Psoas muscle (tissue), 8 donors: Measurements from ENCODE around the gene DYNLRB1. TPM values are rescaled to one million over a fixed set of nuclear protein-coding genes. Genes with fewer than 3 reads are reported as not detected.

Experiments used
- ATAC-seq, 4 donors: fragments of 200-7000 bp; cut with Tn5 transposase; one replicate each; pipeline ENCODE4 v1.9.1; 2020; ENCODE audit warnings: moderate library complexity in 3 of 4, mild to moderate bottlenecking in 2 of 4
- DNase-seq, 2 donors: peaks; one replicate each; pipeline ENCODE4 v3.0.0-alpha.2; 2020
- H3K27ac ChIP-seq: fragments of 200-600 bp; one replicate; pipeline ENCODE4 v1.8.0; 2022
- H3K27me3 ChIP-seq, 3 donors: fragments of 200-600 bp in 1 of 3; one replicate each; pipeline versions ENCODE4 v1.6.1 to v1.8.0; 2013 to 2022; ENCODE audit warnings: low read length in 2 of 3, mild to moderate bottlenecking in 2 of 3, moderate library complexity in 1 of 3; ENCODE audit not compliant: insufficient read depth in 3 of 3
- H3K36me3 ChIP-seq, 2 donors: fragments of 200-600 bp in 1 of 2; one replicate each; pipeline versions ENCODE4 v1.6.1 to v1.8.0; 2013 to 2022; ENCODE audit warnings: low read depth in 1 of 2, mild to moderate bottlenecking in 1 of 2, moderate library complexity in 1 of 2; ENCODE audit not compliant: insufficient read depth in 1 of 2
- H3K4me1 ChIP-seq: fragments of 200-600 bp; one replicate; pipeline ENCODE4 v1.8.0; 2022
- H3K4me3 ChIP-seq: fragments of 200-600 bp; one replicate; pipeline ENCODE4 v1.8.0; 2022; ENCODE audit warnings: mild to moderate bottlenecking
- H3K9me3 ChIP-seq: fragments of 200-600 bp; one replicate; pipeline ENCODE4 v1.8.0; 2022
- CTCF ChIP-seq: fragments of 200-600 bp; IDR thresholded peaks from one replicate; pipeline ENCODE4 v1.8.0; 2022; ENCODE audit warnings: antibody characterized with exemption
- WGBS, 3 donors: extraction: QIAGEN DNeasy Blood & Tissue Kit; methylation state at CpG; one replicate each; pipeline versions ENCODE4 v1.1.6 to v1.1.7; 2013; 5-methylcytosine and 5-hydroxymethylcytosine counted together
- intact Hi-C, 2 donors: fragments of 100-400 bp; cut with DNase I; formaldehyde crosslinking; loops; one replicate each; pipeline versions ENCODE4 v1.11.0 to v1.14.2; 2022
- polyA plus RNA-seq, 3 donors: library from polyadenylated mRNA; stranded (reverse); fragments of 200-250 nt; gene quantifications; one replicate each; pipeline ENCODE4 v1.2.3, GENCODE V29; 2013
- total RNA-seq, 4 donors: library from RNA; stranded (reverse); fragmentation: NEBNext Ultra II Directional in 2 of 4; extraction: Animal tissue kit (Norgen Biotek cat#: 25700) in 2 of 4; gene quantifications; one replicate each; pipeline versions ENCODE4 v1.2.1 to v1.2.4, GENCODE V29; 2021 to 2023
- donor health status: healthy with polysubstance abuse.
- donor health status: DM: no; HTN: no; CAD: no; lungs with moderate emphysema.
- donor health status: Bipolar disorder and iron deficiency.
- donor health status: healthy.
- donor health status: DM: yes; HTN: yes; CAD: no.
- donor health status: DM: no; HTN: no; CAD: no.
- donor health status: DM: no; HTN: no; CAD: no.
- donor health status: DM: yes; HTN: yes; CAD: no.

The DYNLRB1 gene
- total and polyA plus RNA-seq, 7 donors = 93.2 to 179 (median 119) TPM

- intact Hi-C loops = loop anchor here in 1 of 2 donors (5.0 to 10.0 kb wide), 2 partner anchors 130 to 178 kb away; no protein-coding TSS in a partner anchor
- H3K27me3 ChIP-seq = no peaks in the 10 kb centered on the region
- WGBS, 3 donors = 93 to 98% (median 98%) methylated on average over 4 of the region's 4 CpGs
- H3K4me1 ChIP-seq = peaks cover 20% of the 10 kb centered on the region
- H3K36me3 ChIP-seq = peaks cover 0 to 46% of the 10 kb centered on the region in 2 donors
- no peak overlapping the region for H3K4me3 ChIP-seq
- ATAC-seq = no peak
- no peak for TF ChIP-seq CTCF
- H3K27ac ChIP-seq = no peak overlapping the region
- no peaks in the 10 kb centered on the region for H3K9me3 ChIP-seq
- no peak for DNase-seq
Observed at GRCh38 chr20:34577061-34577460, 60.8 kb downstream of the DYNLRB1 start.

GRCh38 chr20:34578025-34578424 is 61.8 kb downstream of the DYNLRB1 start:
- TF ChIP-seq CTCF = no peak
- WGBS, 3 donors = 41 to 61% (median 45%) methylated on average over 2 of the region's 2 CpGs
- Histone ChIP-seq H3K4me3 (no peak overlapping the region), H3K27me3 (no peaks in the 10 kb centered on the region), H3K27ac (peak overlapping the region; percentile 66), H3K36me3 (peaks cover 0 to 36% of the 10 kb centered on the region in 2 donors), H3K4me1 (peaks cover 26% of the 10 kb centered on the region), H3K9me3 (no peaks in the 10 kb centered on the region)
- intact Hi-C loops = loop anchor here in 1 of 2 donors (5.0 to 10.0 kb wide), 2 partner anchors 129 to 177 kb away; no protein-coding TSS in a partner anchor
- DNase-seq (no peak), ATAC-seq (no peak)

- TF ChIP-seq CTCF = no peak
- Histone ChIP-seq H3K9me3 (no peaks in the 10 kb centered on the region), H3K27ac (peak overlapping the region; percentile 66), H3K27me3 (no peaks in the 10 kb centered on the region), H3K4me1 (peaks cover 28% of the 10 kb centered on the region), H3K4me3 (no peak overlapping the region), H3K36me3 (peaks cover 0 to 32% of the 10 kb centered on the region in 2 donors)
- intact Hi-C loops = loop anchor here in 1 of 2 donors (5.0 to 10.0 kb wide), 2 partner anchors 129 to 176 kb away; no protein-coding TSS in a partner anchor
- WGBS, 3 donors = 19 to 43% (median 26%) methylated on average over 6 of the region's 6 CpGs
- ATAC-seq (peak; percentile 59 to 85 (median 78)), DNase-seq (peak; percentile 27 to 64)
Observed at GRCh38 chr20:34578521-34578920, 62.3 kb downstream of the DYNLRB1 start.

- WGBS, 3 donors = 67 to 76% (median 71%) methylated on average over 11 of the region's 11 CpGs
- intact Hi-C loops = loop anchor here in 1 of 2 donors (5.0 to 10.0 kb wide), 2 partner anchors 128 to 175 kb away; no protein-coding TSS in a partner anchor
Observed at GRCh38 chr20:34579191-34579978, 63.2 kb downstream of the DYNLRB1 start.

More at GRCh38 chr20:34579191-34579978, 63.2 kb downstream of the DYNLRB1 start:
- Histone ChIP-seq H3K9me3 (no peaks in the 10 kb centered on the region), H3K4me3 (no peak overlapping the region), H3K27ac (peak overlapping the region; percentile 66), H3K4me1 (peaks cover 28% of the 10 kb centered on the region), H3K27me3 (no peaks in the 10 kb centered on the region), H3K36me3 (peaks cover 3 to 30% of the 10 kb centered on the region in 2 donors)
- DNase-seq (peak; percentile 47 to 82), ATAC-seq (peak; percentile 91 to 96 (median 92))
- TF ChIP-seq CTCF = peak; percentile 55
